SH-SY5Y (cell line): ENCODE measurements around the gene MRPL10.

ENCODE experiments used
- GATA2 ChIP-seq: IDR thresholded peaks from 2 replicates; pipeline ENCODE4 v1.6.1; 2011; ENCODE audit warnings: mild to moderate bottlenecking, low read depth, low read length
- GATA3 ChIP-seq: IDR thresholded peaks from 2 replicates; pipeline ENCODE4 v1.6.1; 2011; ENCODE audit warnings: low read depth, mild to moderate bottlenecking, low read length, moderate library complexity

The MRPL10 gene

GRCh38 chr17:47808830-47809480 is 22.4 kb downstream of the MRPL10 start:
- TF ChIP-seq GATA2 (no peak), GATA3 (no peak)

GRCh38 chr17:47808036-47808829 is 23.1 kb downstream of the MRPL10 start:
- TF ChIP-seq GATA3 = no peak
- no peak for TF ChIP-seq GATA2

GRCh38 chr17:47807421-47807820 is 23.9 kb downstream of the MRPL10 start:
- TF ChIP-seq GATA3 (no peak), GATA2 (no peak)

GRCh38 chr17:47806913-47807255 is 24.5 kb downstream of the MRPL10 start:
- no peak for TF ChIP-seq GATA3
- TF ChIP-seq GATA2 = no peak

- TF ChIP-seq GATA3 (no peak), GATA2 (no peak)
Observed at GRCh38 chr17:47806026-47806912, 25.1 kb downstream of the MRPL10 start.

- TF ChIP-seq GATA3 (no peak), GATA2 (no peak)
Observed at GRCh38 chr17:47804461-47804860, 26.9 kb downstream of the MRPL10 start.

- TF ChIP-seq GATA3 = no peak
- TF ChIP-seq GATA2 = no peak
Observed at GRCh38 chr17:47803751-47804150, 27.6 kb downstream of the MRPL10 start.

- TF ChIP-seq GATA2 (no peak), GATA3 (no peak)
Observed at GRCh38 chr17:47803201-47803600, 28.1 kb downstream of the MRPL10 start.

- no peak for TF ChIP-seq GATA3
- TF ChIP-seq GATA2 = no peak
Observed at GRCh38 chr17:47802341-47803022, 28.9 kb downstream of the MRPL10 start.

- TF ChIP-seq GATA2 = no peak
- no peak for TF ChIP-seq GATA3
Observed at GRCh38 chr17:47801906-47802305, 29.4 kb downstream of the MRPL10 start.

- no peak for TF ChIP-seq GATA3
- no peak for TF ChIP-seq GATA2
Observed at GRCh38 chr17:47801176-47801765, 30.1 kb downstream of the MRPL10 start.

- TF ChIP-seq GATA2 (no peak), GATA3 (no peak)
Observed at GRCh38 chr17:47800686-47801085, 30.7 kb downstream of the MRPL10 start.

GRCh38 chr17:47797797-47798196 is 33.5 kb downstream of the MRPL10 start:
- TF ChIP-seq GATA2 (no peak), GATA3 (no peak)

GRCh38 chr17:47792979-47793378 is 38.4 kb downstream of the MRPL10 start:
- TF ChIP-seq GATA2 (no peak), GATA3 (no peak)
